T-helper 22 cell (primary cell): Measurements from ENCODE around the gene C2orf78.

Experiments
- DNase-seq: peaks from one replicate; pipeline ENCODE4 v3.0.0-alpha.2; 2020; ENCODE audit warnings: low read depth

The C2orf78 gene

DNA sequence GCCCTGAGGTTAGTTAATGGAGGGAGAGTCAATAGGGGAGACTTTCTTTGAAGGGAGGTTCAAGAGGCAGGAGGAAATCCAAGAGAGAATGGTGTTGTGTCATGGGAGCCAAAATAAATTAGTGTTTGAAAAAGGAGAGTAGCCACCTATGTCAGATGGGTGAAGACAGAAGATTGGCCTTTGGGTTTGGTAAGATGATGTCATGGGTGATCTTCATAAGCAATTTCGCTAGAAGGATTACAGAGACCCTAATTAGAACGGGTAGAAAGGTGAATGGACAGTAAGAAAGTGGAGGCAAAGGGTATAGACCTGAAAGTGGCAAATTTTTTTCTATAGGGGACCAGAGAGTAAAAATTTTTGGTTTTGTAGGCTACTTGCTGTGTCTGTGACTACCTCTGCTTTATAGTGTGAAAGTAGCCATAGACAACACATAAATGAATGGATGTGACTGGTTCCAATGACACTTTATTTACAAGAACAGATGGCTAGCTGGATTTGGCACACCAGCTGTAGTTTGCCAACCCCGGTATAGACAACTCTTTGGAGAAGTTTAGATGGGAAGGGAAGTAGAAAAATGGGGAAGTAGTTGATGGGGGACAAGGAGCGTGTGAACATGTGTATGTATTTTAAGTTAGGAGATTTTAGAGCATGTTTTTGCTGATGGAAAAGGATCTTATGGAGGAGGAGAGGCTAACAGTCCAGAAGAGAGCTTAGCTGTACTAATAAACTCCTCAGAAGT is 54.0 kb downstream of the C2orf78 start:
- no peak for DNase-seq

DNA sequence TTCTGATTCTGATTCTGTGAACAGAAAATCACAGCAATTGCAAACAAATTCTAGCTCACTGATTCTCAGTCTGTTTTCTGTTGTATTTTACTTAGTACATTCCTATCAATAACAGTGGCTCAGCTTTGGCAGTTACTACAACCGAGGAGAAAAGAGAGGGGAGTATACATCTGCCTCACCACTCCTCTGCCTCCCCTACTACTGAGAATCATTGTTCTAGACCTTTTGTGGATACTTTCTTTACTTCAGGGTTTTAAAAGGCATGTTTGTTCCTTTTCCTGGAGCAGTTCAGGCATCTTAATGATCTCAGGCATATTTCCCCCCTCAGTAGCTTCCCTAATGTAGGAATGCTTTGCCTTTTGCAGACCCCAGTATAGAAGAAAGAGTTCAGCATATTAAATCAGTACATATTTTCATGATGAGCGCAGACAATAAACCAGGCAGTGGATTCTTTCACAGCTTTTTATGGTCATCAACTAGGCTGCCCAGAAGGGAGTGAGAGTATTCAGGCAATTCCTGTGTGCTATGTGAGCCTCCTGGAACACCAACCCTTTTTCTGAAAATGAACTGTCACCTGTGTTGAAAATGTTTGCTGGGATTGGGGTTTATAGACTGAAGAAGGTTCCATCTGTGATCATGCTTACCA is 55.0 kb downstream of the C2orf78 start:
- no peak for DNase-seq

- DNase-seq, result no peak
Measured at GRCh38 chr2:73839653-73840411, 55.8 kb downstream of the C2orf78 start.

DNA sequence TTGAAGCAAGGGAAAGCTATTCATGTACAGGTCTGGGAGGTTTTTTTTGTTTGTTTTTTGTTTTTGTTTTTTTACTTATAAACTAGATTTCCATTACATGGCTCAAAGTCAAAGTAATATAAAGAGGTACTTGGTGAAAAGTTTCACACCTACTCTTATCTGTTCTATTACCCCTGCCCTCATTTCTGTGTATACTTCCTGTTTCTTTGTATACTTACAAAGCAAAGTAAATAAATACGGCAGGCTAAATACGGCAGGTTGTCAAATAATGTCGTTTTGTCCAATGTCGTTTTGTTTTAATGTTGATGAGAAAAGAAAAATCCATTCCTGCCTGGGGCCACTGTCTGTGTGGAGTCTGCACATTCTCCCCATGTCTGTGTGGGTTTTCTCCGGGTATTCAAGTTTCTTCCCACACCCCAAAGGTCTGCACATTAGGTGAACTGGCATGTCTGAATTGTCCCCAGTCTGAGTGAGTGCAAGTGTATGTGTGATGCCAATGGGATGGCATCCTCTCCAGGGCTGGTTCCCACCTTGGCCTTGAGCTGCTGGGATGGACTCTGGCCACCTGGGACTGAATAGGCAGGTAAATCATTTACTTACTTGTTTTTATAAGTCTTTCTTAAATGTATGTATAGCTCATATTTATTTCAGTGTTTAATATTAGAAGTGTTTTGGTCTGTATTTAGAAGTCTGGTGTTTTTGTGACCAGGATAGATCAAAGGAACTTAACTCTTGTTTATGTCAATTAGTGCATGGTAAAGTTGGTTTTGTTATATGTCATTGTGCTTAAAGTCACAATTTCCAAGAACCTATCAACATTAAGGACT is 58.1 kb downstream of the C2orf78 start:
- DNase-seq, result no peak

DNA sequence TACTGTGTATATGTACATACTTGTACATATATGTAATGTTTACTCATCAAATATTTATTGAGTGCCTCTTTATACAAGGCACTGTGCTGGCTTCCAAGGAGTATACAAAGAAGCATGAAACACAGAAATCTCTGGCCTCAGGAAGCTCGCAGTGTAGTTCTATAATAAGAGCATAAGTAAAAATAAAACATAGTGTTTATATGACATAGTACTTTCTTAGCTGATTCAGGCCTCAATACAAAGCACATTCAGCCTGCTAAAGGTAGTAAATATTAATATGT is 58.7 kb downstream of the C2orf78 start:
- DNase-seq, result no peak

- DNase-seq, result no peak
Measured at GRCh38 chr2:73844087-73844486, 60.1 kb downstream of the C2orf78 start.

- no peak for DNase-seq
Measured at GRCh38 chr2:73850009-73850408, 66.0 kb downstream of the C2orf78 start.

DNA sequence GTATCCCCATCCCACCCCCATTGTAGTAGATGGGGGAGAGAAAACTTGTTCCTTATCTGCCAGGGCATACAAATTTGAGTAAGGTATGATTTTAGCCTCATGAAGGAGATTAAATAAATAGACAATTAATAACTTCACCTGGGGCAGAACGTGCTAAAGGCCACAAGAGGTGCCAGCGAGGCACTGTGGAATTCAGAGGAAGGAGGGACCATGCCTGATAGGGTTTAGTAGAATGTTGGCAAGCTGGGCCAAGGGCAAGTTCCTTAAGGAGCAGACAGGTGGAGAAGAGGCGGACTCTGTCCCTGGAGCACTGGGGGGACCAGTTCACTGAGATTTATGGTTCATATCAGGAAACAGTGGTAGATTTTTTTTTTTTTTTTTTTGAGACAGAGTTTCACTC is 67.3 kb downstream of the C2orf78 start:
- DNase-seq, result no peak

DNA sequence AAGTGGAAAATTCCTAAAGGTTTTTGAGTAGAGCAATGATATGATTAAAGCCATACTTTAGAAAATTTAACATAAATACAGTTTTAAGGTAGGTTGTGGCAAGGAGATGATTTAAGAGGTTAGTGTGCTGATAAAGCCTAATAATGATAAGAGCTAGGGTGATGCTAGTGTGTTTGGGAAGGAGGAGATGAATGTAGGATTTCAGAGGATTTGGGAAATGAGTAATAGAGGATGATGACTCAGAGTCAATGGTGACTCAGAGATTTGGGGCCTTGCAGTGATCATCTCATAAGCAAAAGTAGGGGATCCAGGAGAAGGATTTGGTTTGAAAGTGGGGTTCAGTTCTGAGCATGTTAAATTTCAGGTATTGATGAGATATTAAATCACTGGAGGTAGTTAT is 68.0 kb downstream of the C2orf78 start:
- DNase-seq, result no peak

GRCh38 chr2:73855526-73855925 is 71.5 kb downstream of the C2orf78 start:
- no peak for DNase-seq

- DNase-seq, result no peak
Measured at GRCh38 chr2:73856214-73856613, 72.2 kb downstream of the C2orf78 start.

GRCh38 chr2:73859721-73860586 is 76.0 kb downstream of the C2orf78 start:
- no peak for DNase-seq

DNA sequence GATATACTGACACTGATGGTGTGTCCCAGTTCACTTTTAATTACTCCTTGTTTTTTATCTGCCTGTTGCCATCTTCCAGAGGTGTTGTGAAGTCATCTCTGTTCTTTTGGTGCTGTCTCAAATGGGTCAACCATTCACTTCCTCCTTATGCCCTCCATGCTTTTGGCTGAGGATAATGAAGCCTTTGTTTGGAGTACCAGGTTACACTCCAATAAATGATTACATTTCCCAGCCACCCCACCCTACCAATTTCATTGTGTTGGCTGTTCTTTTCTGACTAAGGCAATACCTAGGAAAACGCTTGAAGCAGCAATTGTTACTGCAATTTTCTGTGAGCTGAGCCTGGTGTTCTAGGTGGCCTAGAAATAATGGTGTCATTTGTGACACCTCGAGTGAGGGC is 79.0 kb downstream of the C2orf78 start:
- no peak for DNase-seq
